ENCODE data around the gene SCARF1.

SCARF1 gene

GRCh38 chr17:1648963-1649843, 3.7 kb upstream of the SCARF1 start:
- Histone ChIP-seq H4K20me1 (peaks cover 53% of the 10 kb centered on the region), H3K4me3 (peak overlapping the region; percentile 71), H3K36me3 (peaks cover 44% of the 10 kb centered on the region), H3K27ac (peak overlapping the region; percentile 88), H3K27me3 (no peaks in the 10 kb centered on the region), H3K9me3 (no peaks in the 10 kb centered on the region), H3K9ac (peak overlapping the region; percentile 83), H3K4me1 (peaks cover 60% of the 10 kb centered on the region), H3K4me2 (peak overlapping the region; percentile 98)
- no peak for TF ChIP-seq Cebpa-rat (IDR thresholded peaks at IDR 0.05)

- no peaks in the 10 kb centered on the region for H3K27me3 ChIP-seq
- H3K27ac ChIP-seq: peak overlapping the region; percentile 88
- no peak for TF ChIP-seq Cebpa-rat (IDR thresholded peaks at IDR 0.05)
- H4K20me1 ChIP-seq: peaks cover 51% of the 10 kb centered on the region
- H3K36me3 ChIP-seq: peaks cover 35% of the 10 kb centered on the region
- H3K9me3 ChIP-seq: no peaks in the 10 kb centered on the region
- peak overlapping the region; percentile 98 for H3K4me2 ChIP-seq
- peak overlapping the region; percentile 71 for H3K4me3 ChIP-seq
- peak overlapping the region; percentile 83 for H3K9ac ChIP-seq
- peaks cover 68% of the 10 kb centered on the region for H3K4me1 ChIP-seq
Observed at GRCh38 chr17:1648173-1648962, 2.8 kb upstream of the SCARF1 start.

- Histone ChIP-seq H3K27me3 (no peaks in the 10 kb centered on the region), H3K4me1 (peaks cover 68% of the 10 kb centered on the region), H3K9ac (peak overlapping the region; percentile 83)
Observed at GRCh38 chr17:1647802-1648171, 2.3 kb upstream of the SCARF1 start.

GRCh38 chr17:1646199-1646875, 805 bp upstream of the SCARF1 start:
- no peaks in the 10 kb centered on the region for H3K9me3 ChIP-seq
- peaks cover 63% of the 10 kb centered on the region for H3K4me1 ChIP-seq
- H3K9ac ChIP-seq: peak overlapping the region; percentile 91
- H3K36me3 ChIP-seq: peaks cover 20% of the 10 kb centered on the region
- peak overlapping the region; percentile 94 for H3K27ac ChIP-seq
- H3K27me3 ChIP-seq: no peaks in the 10 kb centered on the region
- H3K4me3 ChIP-seq: peak overlapping the region; percentile 85
- H4K20me1 ChIP-seq: peaks cover 43% of the 10 kb centered on the region
- no peak for TF ChIP-seq Cebpa-rat (IDR thresholded peaks at IDR 0.05)
- peak overlapping the region; percentile 98 for H3K4me2 ChIP-seq

More at GRCh38 chr17:1647802-1648171, 2.3 kb upstream of the SCARF1 start:
- TF ChIP-seq Cebpa-rat (IDR thresholded peaks at IDR 0.05): no peak
- peak overlapping the region; percentile 88 for H3K27ac ChIP-seq
- no peaks in the 10 kb centered on the region for H3K9me3 ChIP-seq
- H4K20me1 ChIP-seq: peaks cover 47% of the 10 kb centered on the region
- H3K36me3 ChIP-seq: peaks cover 31% of the 10 kb centered on the region
- peak overlapping the region; percentile 98 for H3K4me2 ChIP-seq
- peak overlapping the region; percentile 71 for H3K4me3 ChIP-seq

GRCh38 chr17:1644493-1645206, 882 bp downstream of the SCARF1 start:
- peaks cover 62% of the 10 kb centered on the region for H3K4me1 ChIP-seq
- peak overlapping the region; percentile 91 for H3K9ac ChIP-seq
- TF ChIP-seq Cebpa-rat (IDR thresholded peaks at IDR 0.05): no peak
- H3K27ac ChIP-seq: peak overlapping the region; percentile 94
- no peaks in the 10 kb centered on the region for H3K27me3 ChIP-seq
- no peaks in the 10 kb centered on the region for H3K9me3 ChIP-seq
- H3K36me3 ChIP-seq: peaks cover 21% of the 10 kb centered on the region
- peaks cover 43% of the 10 kb centered on the region for H4K20me1 ChIP-seq
- H3K4me2 ChIP-seq: peak overlapping the region; percentile 98
- peak overlapping the region; percentile 85 for H3K4me3 ChIP-seq

GRCh38 chr17:1643999-1644492, 1.5 kb downstream of the SCARF1 start:
- peaks cover 68% of the 10 kb centered on the region for H3K4me1 ChIP-seq
- peaks cover 41% of the 10 kb centered on the region for H4K20me1 ChIP-seq
- H3K4me3 ChIP-seq: peak overlapping the region; percentile 85
- peaks cover 27% of the 10 kb centered on the region for H3K36me3 ChIP-seq
- H3K27ac ChIP-seq: peak overlapping the region; percentile 94
- H3K9me3 ChIP-seq: no peaks in the 10 kb centered on the region
- H3K27me3 ChIP-seq: no peaks in the 10 kb centered on the region
- no peak for TF ChIP-seq Cebpa-rat (IDR thresholded peaks at IDR 0.05)
- H3K4me2 ChIP-seq: peak overlapping the region; percentile 98
- peak overlapping the region; percentile 91 for H3K9ac ChIP-seq

- Histone ChIP-seq H3K27me3 (no peaks in the 10 kb centered on the region), H3K4me1 (peaks cover 72% of the 10 kb centered on the region), H3K4me2 (peak overlapping the region; percentile 98), H3K4me3 (peak overlapping the region; percentile 85), H3K36me3 (peaks cover 32% of the 10 kb centered on the region), H4K20me1 (peaks cover 41% of the 10 kb centered on the region), H3K9ac (peak overlapping the region; percentile 91), H3K9me3 (no peaks in the 10 kb centered on the region), H3K27ac (peak overlapping the region; percentile 94)
- no peak for TF ChIP-seq Cebpa-rat (IDR thresholded peaks at IDR 0.05)
Observed at GRCh38 chr17:1643293-1643998, 2.1 kb downstream of the SCARF1 start.

- H3K4me2 ChIP-seq: no peak overlapping the region
- H3K27ac ChIP-seq: peak overlapping the region; percentile 44; the same call in 1 of the 2 replicates
- H3K9me3 ChIP-seq: no peaks in the 10 kb centered on the region
- no peaks in the 10 kb centered on the region for H3K27me3 ChIP-seq
- TF ChIP-seq Cebpa-rat (IDR thresholded peaks at IDR 0.05): no peak
- peaks cover 56% of the 10 kb centered on the region for H3K36me3 ChIP-seq
- H3K9ac ChIP-seq: no peak overlapping the region
- peaks cover 48% of the 10 kb centered on the region for H3K4me1 ChIP-seq
- H3K4me3 ChIP-seq: no peak overlapping the region
- peaks cover 41% of the 10 kb centered on the region for H4K20me1 ChIP-seq
Observed at GRCh38 chr17:1641065-1641403, 4.5 kb downstream of the SCARF1 start.
